Cardiac fibroblast (primary cell): ENCODE data around the gene RBM24.

Source experiments
- DNase-seq, 2 donors: peaks; one replicate each; pipeline versions ENCODE4 v3.0.0 to v3.0.0-alpha.2; 2010; ENCODE audit warnings: low read depth in 2 of 2
- H3K4me3 ChIP-seq, 2 donors: replicated peaks in 1 of 2; 1 replicate in 1 of 2; 2 replicates in 1 of 2; pipeline ENCODE4 v1.5.1; 2011; ENCODE audit warnings: low read depth in 2 of 2, low read length in 2 of 2, mild to moderate bottlenecking in 2 of 2, moderate library complexity in 1 of 2
- CTCF ChIP-seq: IDR thresholded peaks from one replicate; pipeline ENCODE4 v1.5.1; 2011; ENCODE audit warnings: low read depth, mild to moderate bottlenecking, low read length, inconsistent platforms

Gene RBM24

GRCh38 chr6:17298257-17298656 lies 17.1 kb downstream of the RBM24 start:
- DNase-seq = no peak
- no peak overlapping the region for H3K4me3 ChIP-seq
- no peak for TF ChIP-seq CTCF

DNA sequence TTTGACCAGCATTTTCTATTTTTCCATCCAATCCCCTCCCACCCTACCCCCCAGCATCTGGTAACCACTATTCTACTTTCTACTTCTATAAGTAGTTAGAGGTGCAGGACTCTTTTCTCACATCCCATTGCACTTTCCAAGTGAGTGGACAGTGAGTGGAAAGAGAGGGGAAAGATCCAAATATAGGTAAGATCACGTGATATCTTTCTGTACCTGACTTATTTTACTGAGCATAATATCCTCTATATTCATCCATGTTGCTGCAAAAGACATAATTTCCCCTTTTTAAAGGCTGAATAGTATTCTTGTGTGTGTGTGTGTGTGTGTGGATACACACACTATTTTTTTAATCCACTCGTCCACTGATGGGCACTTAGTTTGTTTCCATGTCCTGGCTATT lies 18.1 kb downstream of the RBM24 start:
- TF ChIP-seq CTCF = no peak
- no peak overlapping the region for H3K4me3 ChIP-seq
- no peak for DNase-seq

DNA sequence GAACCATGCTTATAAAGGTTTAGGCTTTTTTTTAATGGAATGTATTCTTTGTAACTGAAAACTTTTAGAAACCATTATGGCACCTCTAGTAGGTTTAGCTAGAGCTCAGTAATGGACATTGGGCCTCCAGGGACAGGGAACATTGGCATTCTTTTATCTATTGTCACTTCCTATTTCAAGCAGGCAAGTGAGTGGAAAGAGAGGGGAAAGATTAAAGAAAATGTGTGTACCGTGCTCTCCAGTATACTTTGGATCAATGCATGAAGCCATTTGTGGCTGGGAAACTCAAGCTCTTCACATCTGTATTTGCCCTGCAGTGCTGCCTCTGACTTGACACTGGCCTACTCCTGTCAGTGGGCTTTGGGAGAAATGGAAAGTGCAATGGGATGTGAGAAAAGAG lies 18.6 kb downstream of the RBM24 start:
- DNase-seq = no peak

DNA sequence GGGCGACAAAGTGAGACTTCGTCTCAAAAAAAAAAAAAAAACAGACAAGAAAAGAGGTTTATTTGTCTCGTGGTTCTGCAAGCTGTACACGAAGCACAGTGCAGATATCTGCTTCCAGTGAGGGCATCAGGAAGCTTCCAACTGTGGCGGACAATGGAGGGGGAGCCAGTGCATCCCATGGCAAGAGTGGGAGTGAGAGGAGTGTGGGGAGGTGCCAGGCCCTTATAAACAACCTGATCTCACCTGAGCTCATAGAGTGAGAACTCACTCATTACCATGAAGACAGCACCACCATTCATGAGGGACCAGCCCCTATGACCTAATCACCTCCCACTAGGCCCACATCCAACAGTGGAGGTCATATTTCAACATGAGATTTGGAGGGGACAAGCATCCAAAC lies 19.5 kb downstream of the RBM24 start:
- TF ChIP-seq CTCF = no peak
- no peak overlapping the region for H3K4me3 ChIP-seq
- DNase-seq = no peak

More for the DNA sequence above, 18.6 kb downstream of the RBM24 start:
- H3K4me3 ChIP-seq = no peak overlapping the region
- TF ChIP-seq CTCF = no peak

- DNase-seq = no peak
- TF ChIP-seq CTCF = no peak
- no peak overlapping the region for H3K4me3 ChIP-seq
Observed at GRCh38 chr6:17303444-17303843, 22.3 kb downstream of the RBM24 start.

- no peak for TF ChIP-seq CTCF
- DNase-seq = peak; percentile 35 to 45
Observed at GRCh38 chr6:17305219-17306001, 24.2 kb downstream of the RBM24 start.

More at GRCh38 chr6:17305219-17306001, 24.2 kb downstream of the RBM24 start:
- H3K4me3 ChIP-seq = no peak overlapping the region
